ENCODE measurements around the gene VPS16.

- no peak for TF ChIP-seq POLR2A (IDR thresholded peaks at IDR 0.05)
- TF ChIP-seq CTCF (IDR thresholded peaks at IDR 0.05), result no peak
- TF ChIP-seq POLR2AphosphoS5 (IDR thresholded peaks at IDR 0.05), result no peak
- no peak for TF ChIP-seq EP300 (IDR thresholded peaks at IDR 0.05)
These were observed 13.9 kb upstream of the VPS16 start for GRCh38 chr20:2826655-2827054.

Measured in gastroesophageal sphincter (tissue), 3 donors.